HL-60 (cell line): ENCODE data around the gene SHC3.

Source experiments
- DNase-seq, 2 experiments: peaks; one replicate each; pipeline ENCODE4 v3.0.0-alpha.2; 2010 to 2020; ENCODE audit warnings: low read depth in 1 of 2, low spot score in 1 of 2
- H3K27ac ChIP-seq: fragments of 250-450 bp; sonication (Bioruptor Pico); replicated peaks from 2 replicates; pipeline ENCODE4 v1.5.1; 2020; ENCODE audit warnings: mild to moderate bottlenecking, moderate library complexity
- H3K27me3 ChIP-seq: fragments of 250-450 bp; sonication (Bioruptor Pico); 2 replicates; pipeline ENCODE4 v1.5.1; 2021; ENCODE audit warnings: mild to moderate bottlenecking, moderate library complexity; ENCODE audit not compliant: insufficient read depth, poor library complexity, severe bottlenecking
- H3K4me3 ChIP-seq: replicated peaks from 2 replicates; pipeline ENCODE4 v1.5.1; 2011; ENCODE audit warnings: mild to moderate bottlenecking, control low read depth, low read length; ENCODE audit not compliant: insufficient read depth
- CTCF ChIP-seq: IDR thresholded peaks from one replicate; pipeline ENCODE4 v1.5.1; 2011; ENCODE audit warnings: low read length, control low read depth, inconsistent platforms; ENCODE audit not compliant: insufficient read depth
- GABPA ChIP-seq: IDR thresholded peaks from 2 replicates; pipeline ENCODE4 v1.6.1; 2012; ENCODE audit warnings: low read depth
- POLR2AphosphoS5 ChIP-seq: IDR thresholded peaks from 2 replicates; pipeline ENCODE4 v1.6.1; 2012; ENCODE audit warnings: low read depth
- SPI1 ChIP-seq: IDR thresholded peaks from 2 replicates; pipeline ENCODE4 v1.6.1; 2012; ENCODE audit warnings: low read depth, mild to moderate bottlenecking, borderline replicate concordance
- TF ChIP-seq, protein P1 (sequence below): IDR thresholded peaks from 2 replicates; pipeline ENCODE4 v1.6.1; 2012; ENCODE audit warnings: low read depth; ENCODE audit not compliant: insufficient replicate concordance

Gene SHC3

DNA sequence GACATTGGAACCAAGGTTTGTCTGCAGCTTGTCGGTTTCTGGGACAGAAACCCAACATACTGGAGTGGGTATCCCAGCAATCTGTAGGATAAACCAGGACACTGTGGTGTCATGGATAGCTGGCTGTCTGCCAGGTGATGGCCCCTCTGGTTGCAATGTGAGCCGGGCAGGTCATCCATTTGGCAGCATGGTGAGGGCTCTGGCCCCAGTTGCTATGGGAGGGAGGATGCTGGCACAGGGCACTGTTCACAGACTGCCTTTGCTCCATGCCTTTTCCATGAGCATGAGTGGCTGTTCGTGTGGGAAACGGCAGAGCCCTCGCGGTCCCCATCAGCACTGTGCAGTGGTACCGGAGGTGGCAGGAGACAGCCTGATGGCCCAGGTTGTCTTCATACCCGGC is 181.0 kb downstream of the SHC3 start:
- Histone ChIP-seq H3K27ac (no peak overlapping the region), H3K4me3 (no peak overlapping the region), H3K27me3 (no peaks in the 10 kb centered on the region)
- TF ChIP-seq GABPA (no peak), SPI1 (no peak), POLR2AphosphoS5 (no peak), CTCF (no peak)
- TF ChIP-seq, protein P1, sequence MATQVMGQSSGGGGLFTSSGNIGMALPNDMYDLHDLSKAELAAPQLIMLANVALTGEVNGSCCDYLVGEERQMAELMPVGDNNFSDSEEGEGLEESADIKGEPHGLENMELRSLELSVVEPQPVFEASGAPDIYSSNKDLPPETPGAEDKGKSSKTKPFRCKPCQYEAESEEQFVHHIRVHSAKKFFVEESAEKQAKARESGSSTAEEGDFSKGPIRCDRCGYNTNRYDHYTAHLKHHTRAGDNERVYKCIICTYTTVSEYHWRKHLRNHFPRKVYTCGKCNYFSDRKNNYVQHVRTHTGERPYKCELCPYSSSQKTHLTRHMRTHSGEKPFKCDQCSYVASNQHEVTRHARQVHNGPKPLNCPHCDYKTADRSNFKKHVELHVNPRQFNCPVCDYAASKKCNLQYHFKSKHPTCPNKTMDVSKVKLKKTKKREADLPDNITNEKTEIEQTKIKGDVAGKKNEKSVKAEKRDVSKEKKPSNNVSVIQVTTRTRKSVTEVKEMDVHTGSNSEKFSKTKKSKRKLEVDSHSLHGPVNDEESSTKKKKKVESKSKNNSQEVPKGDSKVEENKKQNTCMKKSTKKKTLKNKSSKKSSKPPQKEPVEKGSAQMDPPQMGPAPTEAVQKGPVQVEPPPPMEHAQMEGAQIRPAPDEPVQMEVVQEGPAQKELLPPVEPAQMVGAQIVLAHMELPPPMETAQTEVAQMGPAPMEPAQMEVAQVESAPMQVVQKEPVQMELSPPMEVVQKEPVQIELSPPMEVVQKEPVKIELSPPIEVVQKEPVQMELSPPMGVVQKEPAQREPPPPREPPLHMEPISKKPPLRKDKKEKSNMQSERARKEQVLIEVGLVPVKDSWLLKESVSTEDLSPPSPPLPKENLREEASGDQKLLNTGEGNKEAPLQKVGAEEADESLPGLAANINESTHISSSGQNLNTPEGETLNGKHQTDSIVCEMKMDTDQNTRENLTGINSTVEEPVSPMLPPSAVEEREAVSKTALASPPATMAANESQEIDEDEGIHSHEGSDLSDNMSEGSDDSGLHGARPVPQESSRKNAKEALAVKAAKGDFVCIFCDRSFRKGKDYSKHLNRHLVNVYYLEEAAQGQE: no peak
- DNase-seq: no peak

DNA sequence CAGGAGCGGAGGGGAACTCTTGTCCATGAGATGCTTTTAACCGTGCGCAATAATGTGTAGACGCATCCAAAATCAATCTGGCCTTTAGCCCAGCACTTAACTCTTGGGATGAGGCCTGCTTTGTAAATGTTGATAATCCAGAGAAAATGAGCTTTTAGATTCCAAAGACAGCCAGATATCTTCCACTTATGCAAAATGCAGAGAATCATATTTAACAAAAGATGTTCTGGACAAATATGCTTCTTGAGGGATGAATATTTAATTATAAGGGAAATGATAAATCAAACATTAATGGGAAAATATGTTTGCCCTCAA is 181.7 kb downstream of the SHC3 start:
- no peak for DNase-seq
- TF ChIP-seq, protein P1: no peak
- TF ChIP-seq SPI1 (no peak), GABPA (no peak), CTCF (no peak), POLR2AphosphoS5 (no peak)
- no peak overlapping the region for H3K4me3 ChIP-seq
- H3K27me3 ChIP-seq: no peaks in the 10 kb centered on the region
- H3K27ac ChIP-seq: no peak overlapping the region

DNA sequence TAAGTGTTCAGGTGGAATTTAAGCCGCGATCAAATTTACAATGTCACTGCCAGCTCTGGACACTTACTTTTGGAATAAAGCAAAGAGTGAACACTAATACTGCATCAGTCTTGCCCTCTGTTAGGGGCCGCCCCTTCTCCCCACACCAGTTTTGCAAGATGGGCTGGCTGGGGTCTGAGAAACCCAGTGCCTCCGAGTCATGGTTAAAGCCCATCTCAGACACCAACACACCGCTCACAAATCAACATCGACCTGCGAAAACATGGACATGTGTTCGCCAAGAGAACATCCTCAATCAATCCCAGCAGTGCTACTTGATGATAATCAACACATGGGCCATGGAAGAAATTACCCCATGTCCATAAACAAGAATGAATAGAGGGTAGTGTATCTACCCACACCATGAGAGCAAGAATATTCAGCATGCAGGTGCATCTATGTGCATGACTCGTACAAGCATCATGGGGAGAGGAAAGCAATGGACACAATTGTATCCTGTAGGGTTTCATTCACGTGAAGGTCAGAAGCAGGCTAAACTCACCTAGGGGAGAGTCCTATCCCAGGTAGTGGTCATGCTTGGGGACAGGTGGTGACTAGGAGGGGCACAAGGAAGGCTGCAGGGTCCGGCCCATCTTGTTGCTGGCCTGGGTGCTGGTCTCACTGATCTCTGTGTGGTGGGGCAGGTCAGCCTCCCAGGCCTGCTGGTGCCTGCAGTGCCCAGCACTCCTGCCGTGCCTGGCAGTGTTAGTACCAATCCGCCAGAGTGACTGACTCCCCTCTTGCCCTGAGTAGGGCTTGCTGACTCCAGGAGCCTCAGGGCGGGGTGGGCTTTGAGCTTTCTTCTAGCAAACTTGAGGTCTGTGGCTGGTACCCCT is 182.3 kb downstream of the SHC3 start:
- no peak overlapping the region for H3K27ac ChIP-seq

More for the DNA sequence above, 182.3 kb downstream of the SHC3 start:
- Histone ChIP-seq H3K27me3 (no peaks in the 10 kb centered on the region), H3K4me3 (no peak overlapping the region)
- DNase-seq: no peak
- TF ChIP-seq POLR2AphosphoS5 (no peak), SPI1 (no peak), CTCF (no peak), GABPA (no peak)
- TF ChIP-seq, protein P1: no peak
